Adrenal gland (tissue), 5 donors: Measurements from ENCODE around the gene RHOT1.

Experiments
- CTCF ChIP-seq, 6 experiments: fragments of 450-650 bp in 4 of 6; fragments of 200-600 bp in 2 of 6; sonication (generic) in 1 of 6; IDR thresholded peaks; 1 replicate in 5 of 6; 2 replicates in 1 of 6; pipeline versions ENCODE4 v1.5.1 to v1.8.0; 2016 to 2021; ENCODE audit warnings: antibody characterized with exemption in 6 of 6, mild to moderate bottlenecking in 2 of 6, moderate library complexity in 1 of 6
- POLR2A ChIP-seq, 2 donors: fragments of 450-650 bp; IDR thresholded peaks; one replicate each; pipeline ENCODE4 v1.6.1; 2017; ENCODE audit warnings: antibody characterized with exemption in 2 of 2, mild to moderate bottlenecking in 2 of 2, moderate library complexity in 1 of 2
- donor health status: DM: no; HTN: no; CAD: no.

- TF ChIP-seq CTCF (IDR thresholded peaks at IDR 0.05) = no peak
- no peak for TF ChIP-seq POLR2A (IDR thresholded peaks at IDR 0.05)
Observed at GRCh38 chr17:32240750-32241149, 98.4 kb downstream of the RHOT1 start.
